IPS-18c (cell line): ENCODE measurements around the gene RAMP1.

Source experiments
- H3K4me3 ChIP-seq: 2 replicates; pipeline ENCODE4 v1.7.0; 2013; ENCODE audit warnings: low read depth, mild to moderate bottlenecking, low read length, moderate library complexity; ENCODE audit not compliant: insufficient read depth
- H3K9me3 ChIP-seq: one replicate; pipeline ENCODE4 v1.6.1; 2013; ENCODE audit warnings: mild to moderate bottlenecking, low read length, moderate library complexity; ENCODE audit not compliant: control insufficient read depth, insufficient read depth

RAMP1 gene

GRCh38 chr2:237901932-237902850, 42.8 kb downstream of the RAMP1 start:
- Histone ChIP-seq H3K9me3 (no peaks in the 10 kb centered on the region), H3K4me3 (no peak overlapping the region)

GRCh38 chr2:237904831-237905599, 45.6 kb downstream of the RAMP1 start:
- Histone ChIP-seq H3K4me3 (no peak overlapping the region), H3K9me3 (no peaks in the 10 kb centered on the region)

- no peaks in the 10 kb centered on the region for H3K9me3 ChIP-seq
- H3K4me3 ChIP-seq, result no peak overlapping the region
These were observed 47.7 kb downstream of the RAMP1 start for GRCh38 chr2:237907144-237907543.

GRCh38 chr2:237909075-237909695, 49.8 kb downstream of the RAMP1 start:
- Histone ChIP-seq H3K4me3 (no peak overlapping the region), H3K9me3 (peaks cover 2% of the 10 kb centered on the region)

- Histone ChIP-seq H3K9me3 (peaks cover 2% of the 10 kb centered on the region), H3K4me3 (no peak overlapping the region)
These were observed 50.5 kb downstream of the RAMP1 start for GRCh38 chr2:237909801-237910475.

GRCh38 chr2:237910576-237911362, 51.3 kb downstream of the RAMP1 start:
- H3K9me3 ChIP-seq, result peaks cover 2% of the 10 kb centered on the region
- no peak overlapping the region for H3K4me3 ChIP-seq

GRCh38 chr2:237911363-237912017, 52.1 kb downstream of the RAMP1 start:
- H3K9me3 ChIP-seq, result peaks cover 2% of the 10 kb centered on the region
- no peak overlapping the region for H3K4me3 ChIP-seq

GRCh38 chr2:237912271-237913192, 53.1 kb downstream of the RAMP1 start:
- Histone ChIP-seq H3K4me3 (no peak overlapping the region), H3K9me3 (peaks cover 2% of the 10 kb centered on the region)

GRCh38 chr2:237913193-237913917, 53.9 kb downstream of the RAMP1 start:
- Histone ChIP-seq H3K9me3 (peaks cover 2% of the 10 kb centered on the region), H3K4me3 (no peak overlapping the region)

- H3K4me3 ChIP-seq, result no peak overlapping the region
These were observed 56.2 kb downstream of the RAMP1 start for GRCh38 chr2:237915576-237915975.

GRCh38 chr2:237916296-237916695, 56.9 kb downstream of the RAMP1 start:
- Histone ChIP-seq H3K4me3 (no peak overlapping the region), H3K9me3 (peaks cover 2% of the 10 kb centered on the region)

More at GRCh38 chr2:237915576-237915975, 56.2 kb downstream of the RAMP1 start:
- peaks cover 2% of the 10 kb centered on the region for H3K9me3 ChIP-seq

- Histone ChIP-seq H3K9me3 (no peaks in the 10 kb centered on the region), H3K4me3 (no peak overlapping the region)
These were observed 58.4 kb downstream of the RAMP1 start for GRCh38 chr2:237917696-237918374.

GRCh38 chr2:237919593-237919992, 60.2 kb downstream of the RAMP1 start:
- Histone ChIP-seq H3K9me3 (no peaks in the 10 kb centered on the region), H3K4me3 (no peak overlapping the region)

GRCh38 chr2:237920673-237921072, 61.2 kb downstream of the RAMP1 start:
- no peaks in the 10 kb centered on the region for H3K9me3 ChIP-seq
- H3K4me3 ChIP-seq, result no peak overlapping the region
